ENCODE data around the gene MYOZ3. TPM values are rescaled to one million over a fixed set of nuclear protein-coding genes. Genes with fewer than 3 reads are reported as not detected.
A peak's percentile ranks its signal among the peaks of the same experiment; 100 is the strongest.

MYOZ3 gene
- total RNA-seq, 1 experiment from 2014 or later: 0.10 TPM

GRCh38 chr5:150672237-150672883, 11.3 kb downstream of the MYOZ3 start:
- H3K9me3 ChIP-seq (ENCODE audit: control insufficient read depth in 1 of 2, insufficient read depth in 1 of 2, low read depth in 1 of 2, low read length in 2 of 2): no peaks in the 10 kb centered on the region
- H4K20me1 ChIP-seq (ENCODE audit: insufficient read depth): no peaks in the 10 kb centered on the region
- H3K27me3 ChIP-seq (ENCODE audit: insufficient read depth, low read length): no peaks in the 10 kb centered on the region
- ChIA-PET POLR2A (no interaction called here), CTCF (no interaction called here), RAD21 (ENCODE audit: low non-redundant PET in 1 of 2, low total read pairs in 2 of 2, uncharacterized antibody in 2 of 2, unreplicated experiment in 2 of 2) (no interaction called here)
- no peak overlapping the region for H3K4me3 ChIP-seq (replicated peaks in 1 of 2; ENCODE audit: low read depth in 1 of 2, low read length in 2 of 2)
- no peaks in the 10 kb centered on the region for H3K9me2 ChIP-seq (ENCODE audit: insufficient read depth)
- no peak overlapping the region for H3K4me2 ChIP-seq (ENCODE audit: low read length)
- no peak overlapping the region for H3K9ac ChIP-seq (ENCODE audit: low read length)
- intact Hi-C loops (cut with micrococcal nuclease): no loop called here
- H2AFZ ChIP-seq (ENCODE audit: low read depth, low read length, poor library complexity, severe bottlenecking): no peak overlapping the region
- TF ChIP-seq REST (IDR thresholded peaks at IDR 0.05; ENCODE audit: low read depth) (no peak), JUND (IDR thresholded peaks at IDR 0.05) (no peak), SRF (IDR thresholded peaks at IDR 0.05; ENCODE audit: low read depth) (no peak), CEBPB (IDR thresholded peaks at IDR 0.05; ENCODE audit: low read depth) (no peak), CTCF (IDR thresholded peaks at IDR 0.05 in 2 of 3, conservative IDR thresholded peaks at IDR 0.05 in 1 of 3; ENCODE audit: borderline replicate concordance in 1 of 3, insufficient read depth in 1 of 3, low read depth in 2 of 3, low read length in 2 of 3) (no peak), SP1 (IDR thresholded peaks at IDR 0.05; ENCODE audit: low read depth) (no peak), ATF3 (IDR thresholded peaks at IDR 0.05) (no peak)
- peaks cover 0 to 12% of the 10 kb centered on the region in 2 experiments; a peak in 1 of 4 replicates for H3K4me1 ChIP-seq (ENCODE audit: control insufficient read depth in 1 of 2, insufficient read depth in 2 of 2, low read length in 2 of 2)
- ATAC-seq (peak; percentile 43; the same call in 1 of the 2 replicates), DNase-seq (ENCODE audit: low read depth, low spot score) (no peak)
- no peak overlapping the region for H3K27ac ChIP-seq (ENCODE audit: low read depth, low read length)
- H3K79me2 ChIP-seq (ENCODE audit: insufficient read depth, low read length): no peaks in the 10 kb centered on the region
- BruUV-seq (replicated peaks): no TSS peak
- no peaks in the 10 kb centered on the region for H3K36me3 ChIP-seq (ENCODE audit: control insufficient read depth in 1 of 2, insufficient read depth in 2 of 2, low read length in 2 of 2)

Data from HCT116 (cell line).